ENCODE measurements around the gene MACIR.
"Not testable (repeated sequence)": the region's sequence is repeated elsewhere in the genome, so short reads cannot be mapped to it uniquely, and the experiment has no call there.

Gene MACIR

GRCh38 chr5:103258368-103258956, at the start of gene MACIR:
Gene MACIR, plus strand, starts transcription at chr5:103258763. Its CDS starts 17,157 bp downstream, at chr5:103275920.
- peak; percentile 97 for DNase-seq

GRCh38 chr5:103209065-103209464, 49.5 kb upstream of the MACIR start:
- DNase-seq = no peak

- no peak for DNase-seq
These were observed 47.6 kb upstream of the MACIR start for GRCh38 chr5:103210952-103211351.

- DNase-seq = no peak
These were observed 46.7 kb upstream of the MACIR start for GRCh38 chr5:103211576-103212561.

GRCh38 chr5:103216137-103216536, 42.4 kb upstream of the MACIR start:
- DNase-seq = no peak

- DNase-seq = no peak
These were observed 41.9 kb upstream of the MACIR start for GRCh38 chr5:103216697-103217096.

- no peak for DNase-seq
These were observed 41.5 kb upstream of the MACIR start for GRCh38 chr5:103217101-103217500.

- DNase-seq = no peak
These were observed 40.4 kb upstream of the MACIR start for GRCh38 chr5:103218164-103218563.

- not testable (repeated sequence) for DNase-seq
These were observed 39.5 kb upstream of the MACIR start for GRCh38 chr5:103219074-103219473.

GRCh38 chr5:103223031-103223955, 35.3 kb upstream of the MACIR start:
- DNase-seq = no peak

- DNase-seq = peak; percentile 41
These were observed 34.3 kb upstream of the MACIR start for GRCh38 chr5:103224118-103224893.

GRCh38 chr5:103224894-103225246, 33.7 kb upstream of the MACIR start:
- no peak for DNase-seq

GRCh38 chr5:103228061-103228460, 30.5 kb upstream of the MACIR start:
- no peak for DNase-seq

GRCh38 chr5:103228588-103228987, 30.0 kb upstream of the MACIR start:
- no peak for DNase-seq

GRCh38 chr5:103232393-103232999, 26.1 kb upstream of the MACIR start:
- DNase-seq = peak; percentile 34

- no peak for DNase-seq
These were observed 24.2 kb upstream of the MACIR start for GRCh38 chr5:103234239-103234975.

GRCh38 chr5:103235891-103236290, 22.7 kb upstream of the MACIR start:
- no peak for DNase-seq

GRCh38 chr5:103237778-103238177, 20.8 kb upstream of the MACIR start:
- DNase-seq = no peak

GRCh38 chr5:103243665-103244064, 14.9 kb upstream of the MACIR start:
- no peak for DNase-seq

GRCh38 chr5:103244398-103244797, 14.2 kb upstream of the MACIR start:
- no peak for DNase-seq

GRCh38 chr5:103245761-103246160, 12.8 kb upstream of the MACIR start:
- no peak for DNase-seq

Data from CD4-positive, alpha-beta T cell treated with Interleukin-17A for 4 hours (primary cell).